ENCODE measurements around the gene SPOUT1.
A peak's percentile ranks its signal among the peaks of the same experiment; 100 is the strongest.

The SPOUT1 gene

GRCh38 chr9:128773049-128773448 is 56.5 kb downstream of the SPOUT1 start:
- DNase-seq (ENCODE audit: low read depth in 4 of 4, low spot score in 1 of 4), result no peak

GRCh38 chr9:128771745-128772519 is 57.7 kb downstream of the SPOUT1 start, which contains the start of gene ZER1:
TSS of gene ZER1 (minus strand) at chr9:128771927. CDS start at chr9:128755565, 16,362 bp downstream.
- peak; percentile 86 to 92 (median 92) for DNase-seq (ENCODE audit: low read depth in 4 of 4, low spot score in 1 of 4)

- DNase-seq (ENCODE audit: low read depth in 4 of 4, low spot score in 1 of 4), result peak in 1 of 4 experiments; percentile 4
Observed at GRCh38 chr9:128771094-128771721, 58.4 kb downstream of the SPOUT1 start.

GRCh38 chr9:128770286-128771030 is 59.1 kb downstream of the SPOUT1 start:
- no peak for DNase-seq (ENCODE audit: low read depth in 4 of 4, low spot score in 1 of 4)
